Stimulated activated naive B cell treated with anti-CD40 and anti-IgM and Interleukin-4, amounts not matched to agents 10 μg/mL and 1 μg/mL and 100 μg/mL, for 72 hours (primary cell): ENCODE measurements around the gene KLHL12.
"Not testable (repeated sequence)": the region's sequence is repeated elsewhere in the genome, so short reads cannot be mapped to it uniquely, and the experiment has no call there.

Source experiments
- ATAC-seq, 2 donors: fragments of 150-1000 bp; cut with Tn5 transposase; replicated peaks; 2 replicates each; pipeline ENCODE4 v1.10.0; 2021; ENCODE audit warnings: moderate library complexity in 1 of 2
- DNase-seq: peaks from one replicate; pipeline ENCODE4 v3.0.0; 2021
- H3K27ac Mint-ChIP-seq: one replicate; pipeline ENCODE4 v1.8.0; 2022; ENCODE audit warnings: mild to moderate bottlenecking, mixed read lengths
- H3K27me3 Mint-ChIP-seq, 2 donors: one replicate each; pipeline ENCODE4 v1.8.0; 2022; ENCODE audit warnings: mixed read lengths in 2 of 2
- H3K36me3 Mint-ChIP-seq, 2 donors: one replicate each; pipeline ENCODE4 v1.8.0; 2022; ENCODE audit warnings: mixed read lengths in 2 of 2, mild to moderate bottlenecking in 1 of 2
- H3K4me1 Mint-ChIP-seq, 2 donors: one replicate each; pipeline ENCODE4 v1.8.0; 2022; ENCODE audit warnings: mixed read lengths in 2 of 2, mild to moderate bottlenecking in 1 of 2
- H3K4me3 Mint-ChIP-seq, 2 donors: one replicate each; pipeline ENCODE4 v1.8.0; 2022; ENCODE audit warnings: mild to moderate bottlenecking in 2 of 2, mixed read lengths in 2 of 2, moderate library complexity in 1 of 2
- H3K9me3 Mint-ChIP-seq, 2 donors: one replicate each; pipeline ENCODE4 v1.8.0; 2022; ENCODE audit warnings: mixed read lengths in 2 of 2, mild to moderate bottlenecking in 1 of 2

Gene KLHL12

DNA sequence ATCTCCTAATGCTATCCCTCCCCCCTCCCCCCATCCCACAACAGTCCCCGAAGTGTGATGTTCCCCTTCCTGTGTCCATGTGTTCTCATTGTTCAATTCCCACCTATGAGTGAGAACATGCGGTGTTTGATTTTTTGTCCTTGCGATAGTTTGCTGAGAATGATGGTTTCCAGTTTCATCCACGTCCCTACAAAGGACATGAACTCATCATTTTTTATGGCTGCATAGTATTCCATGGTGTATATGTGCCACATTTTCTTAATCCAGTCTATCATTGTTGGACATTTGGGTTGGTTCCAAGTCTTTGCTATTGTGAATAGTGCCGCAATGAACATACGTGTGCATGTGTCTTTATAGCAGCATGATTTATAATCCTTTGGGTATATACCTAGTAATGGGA, 9.4 kb upstream of the KLHL12 start:
- ATAC-seq, H3K4me3 Mint-ChIP-seq: not testable (repeated sequence)
- peaks cover 7 to 16% of the 10 kb centered on the region in 2 donors for H3K4me1 Mint-ChIP-seq

DNA sequence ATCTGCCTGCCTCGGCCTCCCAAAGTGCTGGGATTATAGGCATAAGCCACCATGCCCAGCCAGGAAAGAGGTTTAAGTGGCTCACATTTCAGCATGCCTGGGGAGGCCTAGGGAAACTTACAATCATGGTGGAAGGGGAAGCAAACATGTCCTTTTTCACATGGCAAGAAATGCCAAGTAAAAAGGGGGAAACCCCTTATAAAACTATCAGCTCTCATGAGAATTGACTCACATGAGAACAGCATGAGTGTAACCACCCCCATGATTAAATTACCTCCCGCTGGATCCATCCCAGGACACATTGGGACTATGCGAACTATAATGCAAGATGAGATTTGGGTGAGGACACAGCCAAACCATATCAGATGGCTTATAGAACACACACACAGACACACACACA, 8.8 kb upstream of the KLHL12 start:
- Mint-ChIP-seq H3K4me1 (peaks cover 7 to 16% of the 10 kb centered on the region in 2 donors), H3K4me3 (no peak overlapping the region), H3K36me3 (peaks cover 4 to 6% of the 10 kb centered on the region in 2 donors), H3K9me3 (peaks cover 3% of the 10 kb centered on the region in 2 donors), H3K27me3 (no peaks in the 10 kb centered on the region), H3K27ac (no peak overlapping the region)
- peak; percentile 65 to 75 for ATAC-seq
- DNase-seq = no peak

More for the DNA sequence above, 9.4 kb upstream of the KLHL12 start:
- peaks cover 8 to 10% of the 10 kb centered on the region in 2 donors for H3K36me3 Mint-ChIP-seq
- DNase-seq, H3K27ac Mint-ChIP-seq, H3K9me3 Mint-ChIP-seq, H3K27me3 Mint-ChIP-seq: not testable (repeated sequence)

DNA sequence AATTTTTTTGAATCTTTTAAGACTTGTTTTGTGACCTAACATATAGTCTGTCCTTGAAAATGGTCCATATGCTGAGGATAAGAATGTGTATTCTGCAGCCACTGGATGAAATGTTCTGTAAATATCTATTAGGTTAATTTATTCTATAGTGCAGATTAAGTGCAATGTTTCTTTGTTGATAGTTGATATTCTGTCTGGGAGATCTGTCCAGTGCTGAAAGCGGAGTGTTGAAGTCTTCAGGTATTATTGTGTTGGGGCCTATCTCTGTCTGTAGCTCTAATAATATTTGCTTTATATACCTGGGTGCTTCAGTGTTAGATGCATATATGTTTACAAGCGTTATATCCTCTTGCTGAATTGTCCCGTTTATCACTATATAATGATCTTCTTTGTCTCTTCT, 7.7 kb upstream of the KLHL12 start:
- Mint-ChIP-seq H3K9me3 (peaks cover 3% of the 10 kb centered on the region in 2 donors), H3K27me3 (no peaks in the 10 kb centered on the region), H3K4me1 (peaks cover 7 to 16% of the 10 kb centered on the region in 2 donors), H3K36me3 (peaks cover 3 to 4% of the 10 kb centered on the region in 2 donors), H3K27ac (no peak overlapping the region), H3K4me3 (no peak overlapping the region)
- ATAC-seq (no peak), DNase-seq (no peak)

DNA sequence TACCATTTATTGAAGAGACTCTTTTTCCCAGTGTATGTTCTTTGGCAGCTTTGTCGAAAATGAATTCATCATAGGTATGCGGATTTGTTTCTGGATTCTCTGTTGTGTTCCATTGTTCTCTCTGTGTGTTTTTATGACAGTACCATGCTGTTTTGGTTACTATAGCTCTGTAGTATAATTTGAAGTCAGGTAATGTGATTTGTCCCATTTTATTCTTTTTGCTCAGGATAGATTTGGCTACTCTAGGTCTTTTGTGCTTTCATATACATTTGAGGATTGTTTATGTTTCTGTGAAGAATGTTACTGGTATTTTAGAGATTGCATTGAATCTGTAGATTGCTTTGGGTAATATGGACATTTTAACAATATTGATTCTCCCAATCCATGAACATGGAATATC, 5.4 kb upstream of the KLHL12 start:
- ATAC-seq = no peak
- Mint-ChIP-seq H3K4me1 (peaks cover 7 to 16% of the 10 kb centered on the region in 2 donors), H3K27ac (no peak overlapping the region), H3K9me3 (peaks cover 3% of the 10 kb centered on the region in 2 donors), H3K36me3 (peaks cover 0 to 3% of the 10 kb centered on the region in 2 donors), H3K27me3 (no peaks in the 10 kb centered on the region), H3K4me3 (no peak overlapping the region)
- no peak for DNase-seq

DNA sequence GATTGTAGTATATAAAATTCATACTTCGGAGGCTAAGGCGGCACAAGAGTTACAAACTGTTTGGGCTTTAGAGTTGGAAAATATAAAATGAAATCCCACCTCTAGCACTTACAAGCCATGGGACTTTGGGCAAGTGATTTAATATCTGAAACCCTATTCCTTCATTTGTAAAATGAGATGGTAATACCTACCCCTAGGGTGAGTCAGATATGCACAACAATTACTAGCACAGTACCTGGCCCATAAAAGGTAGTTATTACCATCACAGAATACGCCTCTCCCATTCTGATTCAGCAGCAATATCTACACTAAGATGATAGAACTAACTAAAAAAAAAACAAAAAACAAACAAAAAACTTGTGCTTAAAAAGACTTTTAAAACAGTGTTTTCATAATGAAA, 3.5 kb downstream of the KLHL12 start:
- Mint-ChIP-seq H3K9me3 (no peaks in the 10 kb centered on the region), H3K27ac (no peak overlapping the region), H3K4me1 (peaks cover 7 to 26% of the 10 kb centered on the region in 2 donors), H3K27me3 (no peaks in the 10 kb centered on the region), H3K4me3 (no peak overlapping the region), H3K36me3 (peaks cover 10% of the 10 kb centered on the region in 2 donors)
- ATAC-seq (no peak), DNase-seq (no peak)

DNA sequence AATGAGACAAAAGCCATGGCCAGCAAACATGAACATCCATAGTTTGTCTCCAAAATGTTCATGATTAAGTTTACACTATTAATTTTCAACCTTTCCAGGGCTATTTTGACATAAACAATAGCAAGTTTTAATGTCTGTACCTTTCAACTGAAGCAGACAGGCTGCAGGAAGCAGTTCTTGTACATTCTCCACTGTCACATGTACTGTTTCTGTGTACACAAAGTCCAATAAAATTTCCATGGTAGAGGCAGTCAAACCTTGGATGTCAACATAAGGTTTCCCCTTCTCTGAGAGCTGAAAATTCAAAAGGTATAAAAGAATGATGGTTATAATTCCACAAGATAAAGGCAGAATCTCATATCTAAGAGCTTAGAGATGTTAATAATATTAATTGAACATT, 7.4 kb downstream of the KLHL12 start:
- Mint-ChIP-seq H3K27ac (no peak overlapping the region), H3K9me3 (no peaks in the 10 kb centered on the region), H3K36me3 (peaks cover 20 to 27% of the 10 kb centered on the region in 2 donors), H3K4me1 (peaks cover 2 to 11% of the 10 kb centered on the region in 2 donors), H3K27me3 (no peaks in the 10 kb centered on the region), H3K4me3 (no peak overlapping the region)
- no peak for ATAC-seq
- no peak for DNase-seq

DNA sequence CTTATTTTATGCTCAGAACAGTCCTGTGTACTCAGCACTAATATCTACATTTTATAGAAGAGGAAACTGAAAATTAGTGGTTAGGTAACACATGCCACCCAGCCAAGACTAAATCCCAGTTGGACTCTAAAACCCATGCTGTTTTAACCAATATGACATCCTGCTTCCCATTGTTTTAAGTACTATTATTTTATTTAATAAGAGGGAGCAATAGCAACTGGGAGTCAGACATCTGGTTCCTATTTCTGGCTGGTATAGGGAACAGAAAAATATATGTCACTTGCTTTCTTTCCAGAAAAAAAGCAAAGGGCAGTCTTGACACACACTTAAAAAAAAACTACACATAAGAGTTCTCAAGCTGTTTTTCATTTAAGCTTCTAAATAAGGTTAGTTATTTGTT, 11.9 kb downstream of the KLHL12 start:
- no peaks in the 10 kb centered on the region for H3K27me3 Mint-ChIP-seq
- H3K4me1 Mint-ChIP-seq = peaks cover 0 to 4% of the 10 kb centered on the region in 2 donors
- H3K27ac Mint-ChIP-seq = no peak overlapping the region
- ATAC-seq = no peak
- no peaks in the 10 kb centered on the region for H3K9me3 Mint-ChIP-seq
- H3K4me3 Mint-ChIP-seq = no peak overlapping the region
- peaks cover 44 to 48% of the 10 kb centered on the region in 2 donors for H3K36me3 Mint-ChIP-seq
- DNase-seq = no peak

DNA sequence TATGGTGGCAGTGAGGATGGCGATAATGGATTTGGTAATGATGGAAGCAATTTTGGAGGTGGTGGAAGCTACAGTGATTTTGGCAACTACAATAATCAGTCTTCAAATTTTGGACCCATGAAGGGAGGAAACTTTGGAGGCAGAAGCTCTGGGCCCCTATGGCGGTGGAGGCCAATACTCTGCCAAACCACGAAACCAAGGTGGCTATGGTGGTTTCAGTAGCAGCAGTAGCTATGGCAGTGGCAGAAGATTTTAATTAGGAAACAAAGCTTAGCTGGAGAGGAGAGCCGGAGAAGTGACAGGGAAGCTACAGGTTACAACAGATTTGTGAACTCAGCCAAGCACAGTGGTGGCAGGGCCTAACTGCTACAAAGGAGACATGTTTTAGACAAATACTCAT, 14.6 kb downstream of the KLHL12 start:
- ATAC-seq, H3K4me1 Mint-ChIP-seq, DNase-seq, H3K4me3 Mint-ChIP-seq, H3K9me3 Mint-ChIP-seq, H3K27me3 Mint-ChIP-seq, H3K27ac Mint-ChIP-seq: not testable (repeated sequence)
- H3K36me3 Mint-ChIP-seq = peaks cover 40 to 49% of the 10 kb centered on the region in 2 donors

DNA sequence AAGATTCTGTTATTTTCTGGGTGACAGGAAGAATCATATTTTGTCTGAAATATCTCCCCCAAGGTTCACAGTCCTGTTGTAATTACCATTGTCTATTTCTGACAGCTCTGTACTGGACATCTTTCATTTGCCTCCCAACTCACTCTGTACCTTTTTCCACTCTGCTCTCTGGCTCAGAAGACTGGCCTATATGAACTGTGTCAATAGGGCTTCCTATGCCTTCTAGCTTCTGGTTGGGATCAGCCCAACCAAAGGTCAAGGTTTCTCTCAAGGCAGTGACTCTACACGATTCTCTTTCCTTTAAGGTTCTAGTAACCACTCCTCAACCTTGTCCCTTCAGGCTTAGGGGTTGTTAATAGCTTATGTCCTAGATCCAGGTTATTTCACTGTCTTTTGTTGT, 17.5 kb downstream of the KLHL12 start:
- DNase-seq (no peak), ATAC-seq (no peak)
- no peak overlapping the region for H3K4me3 Mint-ChIP-seq
- H3K9me3 Mint-ChIP-seq = no peaks in the 10 kb centered on the region
- peaks cover 0 to 4% of the 10 kb centered on the region in 2 donors for H3K4me1 Mint-ChIP-seq
- H3K27me3 Mint-ChIP-seq = no peaks in the 10 kb centered on the region
- H3K36me3 Mint-ChIP-seq = peaks cover 34 to 52% of the 10 kb centered on the region in 2 donors
- no peak overlapping the region for H3K27ac Mint-ChIP-seq

DNA sequence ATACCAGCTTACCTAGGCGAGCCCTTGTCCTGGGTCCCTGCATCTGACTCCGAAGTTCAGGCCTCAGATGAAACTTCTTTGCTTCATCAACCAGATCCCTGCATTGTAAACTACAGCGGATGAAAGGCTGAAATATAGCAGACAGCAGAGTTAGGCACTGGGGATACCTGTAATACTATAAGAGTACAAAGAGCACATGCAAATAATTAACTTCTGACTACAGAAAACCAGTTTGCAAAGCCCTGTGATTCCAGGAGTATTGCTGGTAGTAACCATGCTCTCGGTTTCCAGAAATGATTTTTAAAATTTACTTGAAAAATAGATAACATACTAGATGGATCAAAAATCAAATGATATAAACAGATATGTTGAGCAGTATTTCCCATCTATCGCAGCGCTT, 18.0 kb downstream of the KLHL12 start:
- Mint-ChIP-seq H3K4me1 (peaks cover 0 to 4% of the 10 kb centered on the region in 2 donors), H3K4me3 (no peak overlapping the region), H3K27ac (no peak overlapping the region), H3K9me3 (no peaks in the 10 kb centered on the region), H3K27me3 (no peaks in the 10 kb centered on the region), H3K36me3 (peaks cover 34 to 50% of the 10 kb centered on the region in 2 donors)
- DNase-seq = no peak
- no peak for ATAC-seq

DNA sequence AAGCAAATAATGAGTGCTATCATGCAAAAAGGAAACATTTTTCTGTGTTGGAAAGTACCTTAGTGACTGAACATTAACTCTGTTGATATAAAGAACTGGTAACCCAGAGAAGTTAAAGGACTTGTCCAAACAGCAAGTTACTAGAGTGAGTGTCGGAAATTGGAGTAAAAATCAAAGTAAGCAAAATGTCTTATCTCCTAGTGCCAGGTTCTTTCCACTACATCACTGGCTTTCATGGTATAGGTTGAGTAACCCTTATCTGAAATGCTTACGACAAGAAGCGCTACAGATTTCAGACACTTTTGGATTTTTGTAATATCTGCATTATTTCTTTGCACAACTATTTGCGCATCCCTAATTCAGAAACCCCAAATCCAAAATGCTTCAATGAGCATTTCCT, 21.7 kb downstream of the KLHL12 start:
- no peak overlapping the region for H3K27ac Mint-ChIP-seq

DNA sequence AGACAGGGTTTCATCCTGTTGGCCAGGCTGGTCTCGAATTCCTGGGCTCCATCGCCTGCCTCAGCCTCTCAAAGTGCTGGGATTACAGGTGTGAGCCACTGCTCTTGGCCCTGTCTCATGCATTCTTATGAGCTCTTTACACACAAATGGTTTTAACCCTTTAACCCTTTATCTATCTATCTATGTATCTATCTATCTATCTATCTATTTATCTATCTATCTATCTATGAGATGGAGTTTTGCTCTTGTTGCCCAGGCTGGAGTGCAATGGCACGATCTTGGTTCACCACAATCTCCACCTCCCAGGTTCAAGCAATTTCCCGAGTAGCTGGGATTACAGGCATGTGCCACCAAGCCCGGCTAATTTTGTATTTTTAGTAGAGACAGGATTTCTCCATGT, 23.2 kb downstream of the KLHL12 start:
- H3K4me3 Mint-ChIP-seq, H3K4me1 Mint-ChIP-seq, ATAC-seq, H3K27ac Mint-ChIP-seq, H3K9me3 Mint-ChIP-seq, DNase-seq, H3K27me3 Mint-ChIP-seq: not testable (repeated sequence)
- peaks cover 10 to 28% of the 10 kb centered on the region in 2 donors for H3K36me3 Mint-ChIP-seq

More for the DNA sequence above, 21.7 kb downstream of the KLHL12 start:
- Mint-ChIP-seq H3K36me3 (peaks cover 15 to 37% of the 10 kb centered on the region in 2 donors), H3K9me3 (no peaks in the 10 kb centered on the region), H3K4me1 (peaks cover 0 to 2% of the 10 kb centered on the region in 2 donors), H3K4me3 (no peak overlapping the region), H3K27me3 (no peaks in the 10 kb centered on the region)
- ATAC-seq (no peak), DNase-seq (no peak)

DNA sequence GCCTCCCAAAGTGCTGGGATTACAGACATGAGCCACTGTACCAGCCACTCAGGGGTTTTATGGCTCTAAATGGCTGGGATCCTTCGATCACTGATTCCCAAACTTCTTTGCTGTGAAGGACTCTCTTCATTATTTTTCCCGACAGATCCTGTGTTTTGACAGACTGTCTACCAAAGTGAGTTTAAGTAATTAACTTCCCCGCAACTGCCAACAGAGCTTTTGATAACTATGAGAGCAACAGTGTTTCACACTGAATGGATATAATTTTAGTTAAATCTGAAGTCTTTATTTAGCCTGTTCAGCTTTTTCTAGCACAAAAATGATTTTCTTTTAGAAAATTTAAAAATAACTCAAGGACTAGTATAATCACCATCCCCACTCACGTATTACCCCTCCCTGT, 25.5 kb downstream of the KLHL12 start:
- DNase-seq = no peak
- H3K27me3 Mint-ChIP-seq = no peaks in the 10 kb centered on the region
- no peak overlapping the region for H3K27ac Mint-ChIP-seq
- no peaks in the 10 kb centered on the region for H3K4me1 Mint-ChIP-seq
- H3K9me3 Mint-ChIP-seq = no peaks in the 10 kb centered on the region
- H3K4me3 Mint-ChIP-seq = no peak overlapping the region
- H3K36me3 Mint-ChIP-seq = peaks cover 8 to 38% of the 10 kb centered on the region in 2 donors
- ATAC-seq = no peak

DNA sequence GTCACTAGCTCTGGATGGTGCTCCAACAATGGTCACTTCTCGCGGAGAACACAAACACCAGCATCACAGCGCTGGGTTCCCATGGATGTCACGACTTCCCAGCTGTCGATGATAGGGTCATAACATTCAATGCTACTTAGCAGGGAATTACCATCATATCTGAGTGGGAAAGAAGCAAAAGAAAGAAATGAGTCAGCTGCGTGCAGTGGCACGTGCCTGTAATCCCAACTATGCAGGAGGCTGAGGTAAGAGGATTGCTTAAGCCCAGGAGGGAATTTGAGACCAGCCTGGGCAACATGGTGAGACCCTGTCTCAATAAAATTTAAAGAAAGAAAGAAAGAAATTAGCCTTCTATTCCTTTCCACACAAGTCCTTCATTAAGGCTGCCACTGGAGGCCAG, 34.5 kb downstream of the KLHL12 start:
- ATAC-seq (no peak), DNase-seq (no peak)
- no peaks in the 10 kb centered on the region for H3K27me3 Mint-ChIP-seq
- H3K4me3 Mint-ChIP-seq = no peak overlapping the region
- H3K27ac Mint-ChIP-seq = no peak overlapping the region
- peaks cover 28 to 44% of the 10 kb centered on the region in 2 donors for H3K36me3 Mint-ChIP-seq
- peaks cover 8% of the 10 kb centered on the region in 2 donors for H3K4me1 Mint-ChIP-seq
- no peaks in the 10 kb centered on the region for H3K9me3 Mint-ChIP-seq

DNA sequence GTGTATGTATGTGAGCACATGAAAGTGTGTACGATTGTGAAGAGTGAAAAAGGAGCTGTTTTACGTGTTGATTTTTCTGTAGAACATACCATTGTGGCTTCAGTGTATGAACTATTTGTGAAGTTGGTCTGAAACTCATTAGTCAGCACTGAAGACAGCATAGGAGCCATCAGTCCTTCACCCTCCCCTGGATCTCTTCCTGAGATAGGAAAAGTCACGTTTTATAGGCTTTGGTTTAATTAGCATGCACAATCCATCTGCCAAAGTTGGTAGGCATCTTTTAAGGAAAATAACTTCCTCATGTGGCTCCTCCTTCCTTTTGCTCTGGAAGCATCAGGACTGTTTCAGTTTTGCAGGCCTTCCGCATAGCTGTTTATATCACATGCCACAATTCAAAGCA, 36.6 kb downstream of the KLHL12 start:
- Mint-ChIP-seq H3K4me1 (peaks cover 8 to 9% of the 10 kb centered on the region in 2 donors), H3K27ac (no peak overlapping the region), H3K4me3 (no peak overlapping the region), H3K36me3 (peaks cover 19 to 31% of the 10 kb centered on the region in 2 donors), H3K27me3 (no peaks in the 10 kb centered on the region), H3K9me3 (no peaks in the 10 kb centered on the region)
- no peak for DNase-seq
- no peak for ATAC-seq
